Spleen (tissue), 11 donors: Measurements from ENCODE around the gene POLR3E. TPM values are rescaled to one million over a fixed set of nuclear protein-coding genes. Genes with fewer than 3 reads are reported as not detected.

ENCODE experiments used
- DNase-seq: peaks from one replicate; pipeline ENCODE4 v3.0.0-alpha.2; 2020
- H3K27ac ChIP-seq, 8 donors: fragments of 200-600 bp; sonication (generic) in 7 of 8; 1 replicate in 4 of 8; 2 replicates in 4 of 8; pipeline versions ENCODE4 v1.5.0 to v1.8.0; 2016 to 2021; ENCODE audit warnings: inconsistent platforms in 4 of 8, mild to moderate bottlenecking in 4 of 8, moderate library complexity in 1 of 8
- H3K27me3 ChIP-seq, 7 donors: fragments of 200-600 bp; sonication (generic) in 6 of 7; replicated peaks in 1 of 7; 1 replicate in 4 of 7; 2 replicates in 3 of 7; pipeline versions ENCODE4 v1.5.0 to v1.8.0; 2016 to 2021; ENCODE audit warnings: inconsistent platforms in 3 of 7, mild to moderate bottlenecking in 1 of 7
- H3K36me3 ChIP-seq, 6 donors: fragments of 200-600 bp; sonication (generic) in 5 of 6; 1 replicate in 4 of 6; 2 replicates in 2 of 6; pipeline versions ENCODE4 v1.5.0 to v1.8.0; 2016 to 2021; ENCODE audit warnings: inconsistent platforms in 2 of 6
- H3K4me1 ChIP-seq, 6 donors: fragments of 200-600 bp; sonication (generic) in 5 of 6; 1 replicate in 3 of 6; 2 replicates in 3 of 6; pipeline versions ENCODE4 v1.5.0 to v1.8.0; 2016 to 2021; ENCODE audit warnings: inconsistent platforms in 3 of 6
- H3K4me3 ChIP-seq, 8 donors: fragments of 200-600 bp; sonication (generic) in 7 of 8; 1 replicate in 4 of 8; 2 replicates in 4 of 8; pipeline versions ENCODE4 v1.5.0 to v1.8.0; 2016 to 2021; ENCODE audit warnings: inconsistent platforms in 4 of 8, mild to moderate bottlenecking in 4 of 8, moderate library complexity in 2 of 8
- H3K9me3 ChIP-seq, 8 donors: fragments of 200-600 bp; sonication (generic) in 7 of 8; 1 replicate in 4 of 8; 2 replicates in 4 of 8; pipeline versions ENCODE4 v1.5.0 to v1.8.0; 2016 to 2021; ENCODE audit warnings: inconsistent platforms in 4 of 8
- POLR2A ChIP-seq, 3 donors: fragments of 450-650 bp; IDR thresholded peaks; one replicate each; pipeline ENCODE4 v1.5.1; 2017; ENCODE audit warnings: antibody characterized with exemption in 3 of 3, mild to moderate bottlenecking in 1 of 3
- POLR2AphosphoS5 ChIP-seq, 3 donors: sonication (generic); formaldehyde crosslinking; IDR thresholded peaks; one replicate each; pipeline ENCODE4 v1.5.1; 2017; ENCODE audit warnings: antibody characterized with exemption in 3 of 3
- WGBS, 5 donors: extraction: QIAGEN DNeasy Blood & Tissue Kit in 3 of 5; methylation state at CpG; one replicate each; pipeline versions ENCODE4 v1.1.5 to v1.1.7; 2013 to 2018; 5-methylcytosine and 5-hydroxymethylcytosine counted together
- intact Hi-C: fragments of 100-400 bp; cut with DNase I; formaldehyde crosslinking; loops from one replicate; pipeline ENCODE4 v1.15.0; 2023; ENCODE audit warnings: low total_unique reads
- polyA plus RNA-seq, 3 donors: library from polyadenylated mRNA; stranded (reverse); fragments of 200-250 nt; gene quantifications; one replicate each; pipeline ENCODE4 v1.2.1, GENCODE V29; 2013
- total RNA-seq, 7 donors: library from RNA; depleted of rRNA in 3 of 7; stranded (reverse); fragments of >200 nt in 3 of 7; fragmentation: NEBNext Ultra II Directional in 4 of 7; extraction: Animal tissue kit (Norgen Biotek cat#: 25700) in 4 of 7; gene quantifications; one replicate each; pipeline versions ENCODE4 v1.1.0 to v1.2.1, GENCODE V29; 2016 to 2021
- TF ChIP-seq, protein P1 (sequence below), 11 experiments: fragments of 200-600 bp in 7 of 11; fragments of 450-650 bp in 4 of 11; sonication (generic) in 4 of 11; IDR thresholded peaks in 8 of 11; conservative IDR thresholded peaks in 3 of 11; 1 replicate in 7 of 11; 2 replicates in 4 of 11; pipeline versions ENCODE4 v1.4.0 to v1.8.0; 2016 to 2021; ENCODE audit warnings: antibody characterized with exemption in 11 of 11, inconsistent platforms in 4 of 11, mild to moderate bottlenecking in 1 of 11
- donor health status: healthy with polysubstance abuse.
- donor health status: DM: no; HTN: no; CAD: no; lungs with moderate emphysema.
- donor health status: DM: no; HTN: no; CAD: no.
- donor health status: Bipolar disorder and iron deficiency.
- donor health status: healthy.
- donor health status: DM: no; HTN: no; CAD: no.
- donor health status: DM: yes; HTN: yes; CAD: no.

POLR3E gene
- total and polyA plus RNA-seq, 10 donors, result 17.3 to 58.0 (median 44.7) TPM

DNA sequence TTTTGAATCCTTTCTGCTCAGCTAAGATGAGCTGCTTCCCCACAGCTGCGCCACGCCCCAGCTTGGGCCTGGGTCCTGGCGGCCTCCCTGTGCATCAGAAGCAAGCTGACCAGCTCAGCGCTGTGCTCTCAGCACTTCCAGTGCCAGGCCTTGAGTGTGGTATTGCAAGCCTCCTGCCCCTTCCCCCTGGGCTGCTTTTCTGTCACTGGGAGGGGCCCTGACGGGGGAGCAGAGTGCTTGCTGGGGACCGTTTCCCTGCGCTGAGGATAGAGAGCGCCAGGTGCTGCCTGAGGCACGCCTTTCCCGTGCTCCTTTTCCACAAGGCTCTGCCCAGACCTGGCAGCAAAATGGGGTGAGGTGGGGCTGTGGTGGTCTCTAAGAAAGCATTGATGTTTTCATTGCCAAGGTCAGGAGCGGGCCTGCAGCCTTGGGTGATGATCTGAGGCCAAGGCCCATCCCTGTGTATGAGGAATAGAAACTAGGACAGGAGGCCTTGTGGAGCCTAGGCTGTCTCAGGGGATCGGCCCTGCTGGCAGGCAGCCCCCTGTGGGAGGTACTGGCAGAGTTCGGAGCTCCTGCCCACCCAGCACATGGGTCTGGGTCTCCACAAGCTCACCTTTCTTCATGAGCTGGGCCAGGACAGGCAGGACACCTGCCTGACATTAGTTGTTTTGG is 29.7 kb downstream of the POLR3E start:
- H3K9me3 ChIP-seq, result no peaks in the 10 kb centered on the region
- no peaks in the 10 kb centered on the region for H3K27me3 ChIP-seq
- peaks cover 2 to 100% (median 79%) of the 10 kb centered on the region in 6 donors for H3K36me3 ChIP-seq
- no peak overlapping the region for H3K27ac ChIP-seq
- intact Hi-C loops, result loop anchor here (10.0 kb wide), 1 partner anchor 1172 kb away; the partner anchor contains the start of genes DNAH3 and LDAF1
- WGBS, 5 donors, result 87 to 94% (median 92%) methylated on average over 8 to 13 of the region's 13 CpGs
- TF ChIP-seq POLR2A (IDR thresholded peaks at IDR 0.05) (no peak), POLR2AphosphoS5 (IDR thresholded peaks at IDR 0.05) (peak in 2 of 3 donors; percentile 6 to 47)
- H3K4me1 ChIP-seq, result peaks cover 0 to 10% (median 3%) of the 10 kb centered on the region in 6 donors
- H3K4me3 ChIP-seq, result no peak overlapping the region
- no peak for DNase-seq

DNA sequence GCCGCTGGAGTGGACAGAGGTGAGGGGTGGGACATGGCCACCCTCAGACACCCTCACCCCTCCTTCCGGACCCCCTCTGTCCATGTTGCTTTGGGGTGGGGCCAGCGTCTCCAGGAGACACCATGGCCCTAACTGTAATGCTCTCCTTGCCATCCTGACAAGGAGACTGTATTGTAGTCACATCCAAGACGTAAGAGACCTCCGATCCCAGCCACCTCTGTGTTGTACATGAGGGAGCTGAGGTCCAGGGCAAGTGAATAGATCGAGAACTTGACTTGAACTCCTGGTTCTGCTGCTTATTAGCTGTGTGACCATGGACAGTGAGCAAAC is 30.2 kb downstream of the POLR3E start:
- H3K27me3 ChIP-seq, result no peaks in the 10 kb centered on the region
- no peak overlapping the region for H3K27ac ChIP-seq
- no peaks in the 10 kb centered on the region for H3K9me3 ChIP-seq
- intact Hi-C loops, result loop anchor here (10.0 kb wide), 1 partner anchor 1173 kb away; the partner anchor contains the start of genes DNAH3 and LDAF1
- WGBS, 5 donors, result 86 to 96% (median 94%) methylated on average over 4 to 6 of the region's 6 CpGs
- H3K36me3 ChIP-seq, result peaks cover 2 to 100% (median 79%) of the 10 kb centered on the region in 6 donors
- peaks cover 0 to 9% (median 3%) of the 10 kb centered on the region in 6 donors for H3K4me1 ChIP-seq
- no peak for DNase-seq
- TF ChIP-seq, protein P1, sequence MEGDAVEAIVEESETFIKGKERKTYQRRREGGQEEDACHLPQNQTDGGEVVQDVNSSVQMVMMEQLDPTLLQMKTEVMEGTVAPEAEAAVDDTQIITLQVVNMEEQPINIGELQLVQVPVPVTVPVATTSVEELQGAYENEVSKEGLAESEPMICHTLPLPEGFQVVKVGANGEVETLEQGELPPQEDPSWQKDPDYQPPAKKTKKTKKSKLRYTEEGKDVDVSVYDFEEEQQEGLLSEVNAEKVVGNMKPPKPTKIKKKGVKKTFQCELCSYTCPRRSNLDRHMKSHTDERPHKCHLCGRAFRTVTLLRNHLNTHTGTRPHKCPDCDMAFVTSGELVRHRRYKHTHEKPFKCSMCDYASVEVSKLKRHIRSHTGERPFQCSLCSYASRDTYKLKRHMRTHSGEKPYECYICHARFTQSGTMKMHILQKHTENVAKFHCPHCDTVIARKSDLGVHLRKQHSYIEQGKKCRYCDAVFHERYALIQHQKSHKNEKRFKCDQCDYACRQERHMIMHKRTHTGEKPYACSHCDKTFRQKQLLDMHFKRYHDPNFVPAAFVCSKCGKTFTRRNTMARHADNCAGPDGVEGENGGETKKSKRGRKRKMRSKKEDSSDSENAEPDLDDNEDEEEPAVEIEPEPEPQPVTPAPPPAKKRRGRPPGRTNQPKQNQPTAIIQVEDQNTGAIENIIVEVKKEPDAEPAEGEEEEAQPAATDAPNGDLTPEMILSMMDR (IDR thresholded peaks at IDR 0.05 in 8 of 11, conservative IDR thresholded peaks at IDR 0.05 in 3 of 11), result no peak
- TF ChIP-seq POLR2AphosphoS5 (IDR thresholded peaks at IDR 0.05), result no peak
- TF ChIP-seq POLR2A (IDR thresholded peaks at IDR 0.05), result no peak
- no peak overlapping the region for H3K4me3 ChIP-seq

DNA sequence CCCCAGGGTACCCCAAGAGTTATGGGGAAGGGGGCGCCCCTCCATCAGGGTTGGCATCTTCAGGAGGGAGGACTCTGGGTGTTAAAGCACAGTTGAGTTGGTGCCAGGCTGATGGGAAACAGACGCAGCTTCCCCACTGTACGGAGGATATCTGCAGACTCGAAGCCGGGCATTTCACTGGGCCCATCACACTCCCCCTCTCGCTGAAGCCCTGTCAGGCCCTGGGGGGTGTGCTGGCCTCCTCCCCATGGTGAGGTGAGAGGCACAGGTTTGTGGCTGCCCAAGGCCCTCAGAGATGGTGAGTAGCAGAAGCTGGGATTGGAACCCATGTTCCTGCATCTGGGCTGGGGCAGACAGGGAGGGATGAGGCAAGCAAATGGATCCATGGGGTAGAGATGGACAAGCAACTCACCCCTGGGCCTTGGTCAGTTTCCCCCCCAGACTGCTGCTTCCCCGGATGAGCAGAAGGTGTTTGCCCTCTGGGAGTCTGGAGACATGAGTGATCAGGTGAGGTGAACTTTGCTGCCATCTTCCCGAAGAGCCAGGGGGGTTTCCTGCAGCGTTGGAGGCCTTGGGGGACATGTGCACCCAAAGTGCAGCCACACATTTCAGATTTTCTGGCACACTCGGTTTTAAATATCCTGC is 31.0 kb downstream of the POLR3E start:
- H3K9me3 ChIP-seq, result no peaks in the 10 kb centered on the region
- no peak for TF ChIP-seq POLR2A (IDR thresholded peaks at IDR 0.05)
- TF ChIP-seq, protein P1 (IDR thresholded peaks at IDR 0.05 in 8 of 11, conservative IDR thresholded peaks at IDR 0.05 in 3 of 11), result no peak
- TF ChIP-seq POLR2AphosphoS5 (IDR thresholded peaks at IDR 0.05), result peak in 1 of 3 donors; percentile 29
- H3K4me3 ChIP-seq, result no peak overlapping the region
- H3K36me3 ChIP-seq, result peaks cover 2 to 100% (median 81%) of the 10 kb centered on the region in 6 donors
- H3K27ac ChIP-seq, result no peak overlapping the region
- intact Hi-C loops, result loop anchor here (10.0 kb wide), 1 partner anchor 1173 kb away; the partner anchor contains the start of genes DNAH3 and LDAF1
- WGBS, 5 donors, result 86 to 95% (median 91%) methylated on average over 10 of the region's 10 CpGs
- DNase-seq, result no peak
- H3K4me1 ChIP-seq, result peaks cover 0 to 9% (median 3%) of the 10 kb centered on the region in 6 donors
- no peaks in the 10 kb centered on the region for H3K27me3 ChIP-seq

DNA sequence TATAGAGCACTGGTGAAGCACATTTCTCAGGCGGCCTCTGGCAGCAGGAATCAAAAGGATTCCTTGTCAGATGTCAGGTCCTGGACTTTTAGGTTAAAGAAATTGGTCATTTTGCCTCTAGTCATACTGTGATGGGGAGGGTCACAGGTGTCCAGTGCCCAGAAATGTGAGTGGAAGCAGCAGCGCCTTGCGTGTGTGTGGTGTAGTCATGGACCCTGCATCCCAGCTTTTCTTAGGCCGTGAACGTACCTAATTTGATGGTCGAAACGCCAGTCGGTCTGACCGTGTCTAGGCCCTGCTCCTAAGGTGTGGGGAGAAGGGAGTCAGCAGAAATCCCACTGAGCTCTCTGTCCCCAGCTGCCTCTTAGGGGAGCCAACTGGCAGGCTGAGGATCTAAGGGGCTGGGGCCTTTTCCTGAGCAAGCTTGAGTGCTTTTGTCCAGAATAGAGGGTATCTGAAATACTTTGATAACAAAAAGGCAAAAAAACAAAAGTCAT is 32.0 kb downstream of the POLR3E start:
- TF ChIP-seq POLR2AphosphoS5 (IDR thresholded peaks at IDR 0.05), result no peak
- no peak for TF ChIP-seq POLR2A (IDR thresholded peaks at IDR 0.05)
- TF ChIP-seq, protein P1 (IDR thresholded peaks at IDR 0.05 in 8 of 11, conservative IDR thresholded peaks at IDR 0.05 in 3 of 11), result no peak
- H3K36me3 ChIP-seq, result peaks cover 2 to 100% (median 83%) of the 10 kb centered on the region in 6 donors
- no peak for DNase-seq
- H3K27me3 ChIP-seq, result no peaks in the 10 kb centered on the region
- H3K4me1 ChIP-seq, result peaks cover 0 to 9% (median 3%) of the 10 kb centered on the region in 6 donors
- H3K27ac ChIP-seq, result no peak overlapping the region
- 94 to 97% (median 96%) methylated on average over 9 of the region's 9 CpGs for WGBS, 5 donors
- H3K4me3 ChIP-seq, result no peak overlapping the region
- no peaks in the 10 kb centered on the region for H3K9me3 ChIP-seq
- intact Hi-C loops, result loop anchor here (10.0 kb wide), 1 partner anchor 1174 kb away; the partner anchor contains the start of genes DNAH3 and LDAF1
